Neural cell (in vitro differentiated cells): ENCODE measurements around the gene SELENOI. TPM values are rescaled to one million over a fixed set of nuclear protein-coding genes. Genes with fewer than 3 reads are reported as not detected.

ENCODE experiments used
- H2AFZ ChIP-seq: fragments of 200-600, 300-800 bp; sonication (generic), shearing (Covaris generic); 2 replicates; pipeline ENCODE4 v1.6.0; 2014; ENCODE audit warnings: low read depth, mild to moderate bottlenecking, antibody characterized with exemption, low read length, moderate library complexity
- H3F3A ChIP-seq: fragments of 200-600 bp; shearing (Covaris generic); 2 replicates; pipeline ENCODE4 v1.6.1; 2016; ENCODE audit warnings: mild to moderate bottlenecking, moderate library complexity, mixed read lengths, antibody characterized with exemption, low read length; ENCODE audit not compliant: insufficient read depth, poor library complexity, severe bottlenecking
- H3K27ac ChIP-seq: fragments of 200-600, 300-800 bp; sonication (generic), shearing (Covaris generic); 2 replicates; pipeline ENCODE4 v1.5.1; 2014; ENCODE audit warnings: mild to moderate bottlenecking, low read length, moderate library complexity
- H3K27me3 ChIP-seq: fragments of 300-800, 200-600 bp; sonication (generic), shearing (Covaris generic); 2 replicates; pipeline ENCODE4 v1.6.0; 2014; ENCODE audit warnings: mild to moderate bottlenecking, low read depth, low read length, moderate library complexity; ENCODE audit not compliant: insufficient read depth
- H3K36me3 ChIP-seq: fragments of 300-800, 200-600 bp; sonication (generic), shearing (Covaris generic); 2 replicates; pipeline ENCODE4 v1.5.1; 2014; ENCODE audit warnings: mild to moderate bottlenecking, antibody characterized with exemption, low read length, moderate library complexity; ENCODE audit not compliant: insufficient read depth
- H3K4me2 ChIP-seq: fragments of 300-800, 200-600 bp; sonication (generic), shearing (Covaris generic); 2 replicates; pipeline ENCODE4 v1.6.0; 2014; ENCODE audit warnings: mild to moderate bottlenecking, low read length
- H3K4me3 ChIP-seq: fragments of 300-800, 200-600 bp; sonication (generic), shearing (Covaris generic); 2 replicates; pipeline ENCODE4 v1.5.1; 2014; ENCODE audit warnings: mild to moderate bottlenecking, low read length, moderate library complexity
- H3K79me2 ChIP-seq: fragments of 200-600 bp; shearing (Covaris generic); replicated peaks from 2 replicates; pipeline ENCODE4 v1.6.0; 2014; ENCODE audit warnings: mild to moderate bottlenecking, low read length, moderate library complexity; ENCODE audit not compliant: insufficient read depth
- H3K9ac ChIP-seq: fragments of 300-800, 200-600 bp; sonication (generic), shearing (Covaris generic); 2 replicates; pipeline ENCODE4 v1.6.1; 2016; ENCODE audit warnings: mild to moderate bottlenecking, low read length, mixed read lengths
- H3K9me2 ChIP-seq: fragments of 200-600 bp; shearing (Covaris generic); 2 replicates; pipeline ENCODE4 v1.6.1; 2016; ENCODE audit warnings: mild to moderate bottlenecking, low read length, mixed read lengths; ENCODE audit not compliant: insufficient read depth
- H3K9me3 ChIP-seq: fragments of 200-600, 300-800 bp; sonication (generic), shearing (Covaris generic); 2 replicates; pipeline ENCODE4 v1.6.1; 2016; ENCODE audit warnings: mild to moderate bottlenecking, mixed run types, low read length, moderate library complexity, mixed read lengths
- H4K20me1 ChIP-seq: fragments of 200-600 bp; shearing (Covaris generic); 2 replicates; pipeline ENCODE4 v1.6.1; 2016; ENCODE audit warnings: mild to moderate bottlenecking, mixed run types; ENCODE audit not compliant: insufficient read depth
- CTCF ChIP-seq: fragments of 450-650 bp; IDR thresholded peaks from 2 replicates; pipeline ENCODE4 v1.5.1; 2014; ENCODE audit warnings: antibody characterized with exemption, mild to moderate bottlenecking, moderate library complexity; ENCODE audit not compliant: poor library complexity, severe bottlenecking
- EP300 ChIP-seq: fragments of 450-650 bp; conservative IDR thresholded peaks from 2 replicates; pipeline ENCODE4 v1.6.1; 2014; ENCODE audit warnings: antibody characterized with exemption, mild to moderate bottlenecking, moderate library complexity; ENCODE audit not compliant: poor library complexity, severe bottlenecking
- EZH2 ChIP-seq: fragments of 200-600, 300-800 bp; shearing (Covaris generic), sonication (generic); IDR thresholded peaks from 2 replicates; pipeline ENCODE4 v1.6.1; 2014; ENCODE audit warnings: antibody characterized with exemption, low read length, borderline replicate concordance, mild to moderate bottlenecking; ENCODE audit not compliant: insufficient read depth, poor library complexity, severe bottlenecking
- MXI1 ChIP-seq: fragments of 450-650 bp; conservative IDR thresholded peaks from 2 replicates; pipeline ENCODE4 v1.6.1; 2014; ENCODE audit warnings: antibody characterized with exemption, mild to moderate bottlenecking; ENCODE audit not compliant: poor library complexity, severe bottlenecking
- POLR2AphosphoS5 ChIP-seq: IDR thresholded peaks from 2 replicates; pipeline ENCODE4 v1.6.1; 2012
- RAD21 ChIP-seq: fragments of 450-650 bp; conservative IDR thresholded peaks from 2 replicates; pipeline ENCODE4 v1.6.1; 2014; ENCODE audit warnings: antibody characterized with exemption, mild to moderate bottlenecking, moderate library complexity
- REST ChIP-seq: IDR thresholded peaks from 2 replicates; pipeline ENCODE4 v1.6.1; 2012; ENCODE audit warnings: borderline replicate concordance
- SMC3 ChIP-seq: fragments of 450-650 bp; conservative IDR thresholded peaks from 2 replicates; pipeline ENCODE4 v1.6.1; 2014; ENCODE audit warnings: antibody characterized with exemption, mild to moderate bottlenecking, moderate library complexity; ENCODE audit not compliant: poor library complexity
- TAF1 ChIP-seq: IDR thresholded peaks from 2 replicates; pipeline ENCODE4 v1.6.1; 2012; ENCODE audit warnings: low read depth
- polyA plus RNA-seq: library from polyadenylated mRNA; depleted of rRNA; stranded (reverse); fragments of >200 nt; gene quantifications from 2 replicates; pipeline ENCODE4 v1.2.3, GENCODE V29; 2014

Gene SELENOI
- polyA plus RNA-seq, 1 donor from 2014 or later, result 25.2 TPM

GRCh38 chr2:26298286-26298637 lies 47.7 kb upstream of the SELENOI start:
- no peak overlapping the region for H3K27ac ChIP-seq
- peak overlapping the region; percentile 11 for H2AFZ ChIP-seq
- H3F3A ChIP-seq, result no peaks in the 10 kb centered on the region
- H3K36me3 ChIP-seq, result no peaks in the 10 kb centered on the region
- H3K79me2 ChIP-seq, result no peaks in the 10 kb centered on the region
- peak overlapping the region; percentile 40 for H3K4me3 ChIP-seq
- no peaks in the 10 kb centered on the region for H3K27me3 ChIP-seq
- H3K9ac ChIP-seq, result peak overlapping the region; percentile 26
- no peaks in the 10 kb centered on the region for H4K20me1 ChIP-seq
- TF ChIP-seq EP300, result no peak
- no peak for TF ChIP-seq EZH2
- no peak for TF ChIP-seq TAF1
- no peak for TF ChIP-seq RAD21
- TF ChIP-seq SMC3, result no peak
- no peak for TF ChIP-seq REST
- TF ChIP-seq MXI1, result no peak
- TF ChIP-seq CTCF, result no peak
- no peak for TF ChIP-seq POLR2AphosphoS5
- H3K9me2 ChIP-seq, result no peaks in the 10 kb centered on the region
- H3K4me2 ChIP-seq, result no peak overlapping the region
- H3K9me3 ChIP-seq, result no peaks in the 10 kb centered on the region

- Histone ChIP-seq H3F3A (no peaks in the 10 kb centered on the region), H3K27ac (no peak overlapping the region), H3K4me3 (peak overlapping the region; percentile 40), H3K9me3 (no peaks in the 10 kb centered on the region), H4K20me1 (no peaks in the 10 kb centered on the region), H2AFZ (peak overlapping the region; percentile 11), H3K27me3 (no peaks in the 10 kb centered on the region), H3K36me3 (no peaks in the 10 kb centered on the region), H3K79me2 (no peaks in the 10 kb centered on the region), H3K9ac (peak overlapping the region; percentile 26), H3K4me2 (no peak overlapping the region), H3K9me2 (no peaks in the 10 kb centered on the region)
- no peak for TF ChIP-seq REST
- no peak for TF ChIP-seq POLR2AphosphoS5
- TF ChIP-seq RAD21, result no peak
- TF ChIP-seq MXI1, result no peak
- no peak for TF ChIP-seq CTCF
- no peak for TF ChIP-seq TAF1
Measured at GRCh38 chr2:26298638-26299393, 47.1 kb upstream of the SELENOI start.
